ENCODE results near the gene CD177. TPM values are rescaled to one million over a fixed set of nuclear protein-coding genes. Genes with fewer than 3 reads are reported as not detected.
"Not testable (repeated sequence)": the region's sequence is repeated elsewhere in the genome, so short reads cannot be mapped to it uniquely, and the experiment has no call there.

Gene CD177
- total RNA-seq, 1 donor from 2014 or later = 1.2 TPM

DNA sequence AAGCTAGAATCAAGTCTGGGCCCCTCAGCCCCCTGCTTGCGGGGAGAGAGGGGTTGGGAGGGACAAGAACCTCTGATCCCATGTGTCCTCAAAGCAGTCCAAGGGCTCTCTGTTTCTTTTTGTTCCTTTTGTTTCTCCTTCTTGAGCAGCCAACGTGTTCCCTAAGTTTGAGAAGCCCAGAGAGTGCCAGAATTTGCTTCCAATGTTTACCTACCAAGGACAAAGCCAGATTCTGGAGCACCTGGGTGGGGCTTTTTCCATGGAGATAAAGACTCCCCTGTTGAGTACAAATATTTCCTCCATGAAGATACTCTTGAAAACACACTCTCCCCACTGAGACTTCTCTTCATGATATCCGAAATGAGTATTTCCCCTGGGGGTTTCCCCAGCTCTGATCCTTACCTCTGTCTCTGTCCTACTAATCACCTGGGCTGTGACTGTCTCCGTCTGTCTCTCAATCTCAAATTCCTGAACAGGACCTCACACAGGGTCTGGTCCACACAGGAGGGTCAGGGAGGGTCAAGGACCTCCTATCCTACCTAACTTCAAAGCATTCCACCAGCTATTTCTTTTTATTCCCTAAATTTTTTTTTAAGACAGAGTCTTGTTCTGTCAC, 27.4 kb downstream of the CD177 start:
- DNase-seq (ENCODE audit: low spot score) = no peak

DNA sequence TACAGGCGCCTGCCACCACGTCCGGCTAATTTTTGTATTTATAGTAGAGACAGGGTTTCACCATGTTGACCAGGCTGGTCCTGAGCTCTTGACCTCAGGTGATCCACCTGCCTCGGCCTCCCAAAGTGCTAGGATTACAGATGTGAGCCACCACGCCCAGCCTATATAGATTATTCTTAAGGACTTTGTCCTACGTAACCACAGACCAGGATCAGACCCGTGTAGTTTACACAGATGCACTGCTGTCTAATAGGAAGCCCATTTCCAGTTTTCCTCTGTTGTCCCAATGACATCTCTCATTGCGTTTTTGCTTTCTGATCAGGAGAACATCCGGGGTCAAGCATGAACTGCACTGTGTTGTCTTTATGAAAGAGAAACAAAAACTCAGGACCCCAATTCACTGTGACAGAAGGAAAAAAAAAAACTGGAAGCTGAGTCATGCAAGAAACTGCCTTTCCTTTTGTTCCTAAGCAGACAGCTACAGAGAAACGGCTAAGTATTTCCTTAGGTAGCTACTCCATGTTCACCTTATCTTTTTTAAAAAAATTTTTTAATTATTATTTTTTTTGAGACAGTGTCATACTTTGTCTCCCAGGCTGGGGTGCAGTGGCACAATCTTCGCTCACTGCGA, 29.2 kb downstream of the CD177 start:
- not testable (repeated sequence) for DNase-seq (ENCODE audit: low spot score)

DNA sequence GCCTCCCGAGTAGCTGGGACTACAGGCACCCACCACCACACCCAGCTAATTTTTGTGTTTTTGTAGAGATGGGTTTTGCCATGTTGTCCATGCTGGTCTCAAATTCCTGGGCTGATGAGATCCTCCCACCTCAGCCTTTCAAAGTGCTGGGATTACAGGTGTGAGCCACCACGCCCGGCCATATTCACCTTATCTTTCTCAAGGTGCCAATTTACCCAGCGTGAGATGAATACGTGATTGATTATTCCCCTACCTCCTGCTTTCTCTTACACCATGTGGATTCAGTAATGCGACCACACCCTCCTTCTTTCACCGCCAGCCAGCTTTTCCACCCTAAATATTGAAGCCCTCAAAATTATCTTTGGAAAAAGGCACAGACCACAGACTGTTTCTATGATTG, 29.8 kb downstream of the CD177 start:
- not testable (repeated sequence) for DNase-seq (ENCODE audit: low spot score)

DNA sequence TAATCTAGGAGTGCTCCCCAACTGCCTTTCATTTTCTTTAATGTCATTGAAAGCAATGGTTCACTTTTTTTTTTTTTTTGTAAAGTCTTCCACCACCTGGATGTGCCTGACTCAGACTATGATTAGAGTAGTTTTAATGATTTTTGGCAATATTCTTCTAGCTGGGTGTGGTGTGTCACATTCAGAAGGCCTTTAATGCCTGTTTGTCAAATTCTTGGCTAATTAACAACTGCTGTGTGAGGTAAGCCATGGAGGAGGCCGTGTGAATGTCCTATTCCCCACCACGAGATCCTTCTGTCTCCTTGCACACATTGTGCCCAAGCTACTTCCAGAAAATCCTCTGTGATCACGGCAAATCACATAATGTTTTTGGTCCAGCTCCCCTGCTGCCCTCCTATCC, 30.3 kb downstream of the CD177 start:
- not testable (repeated sequence) for DNase-seq (ENCODE audit: low spot score)

DNA sequence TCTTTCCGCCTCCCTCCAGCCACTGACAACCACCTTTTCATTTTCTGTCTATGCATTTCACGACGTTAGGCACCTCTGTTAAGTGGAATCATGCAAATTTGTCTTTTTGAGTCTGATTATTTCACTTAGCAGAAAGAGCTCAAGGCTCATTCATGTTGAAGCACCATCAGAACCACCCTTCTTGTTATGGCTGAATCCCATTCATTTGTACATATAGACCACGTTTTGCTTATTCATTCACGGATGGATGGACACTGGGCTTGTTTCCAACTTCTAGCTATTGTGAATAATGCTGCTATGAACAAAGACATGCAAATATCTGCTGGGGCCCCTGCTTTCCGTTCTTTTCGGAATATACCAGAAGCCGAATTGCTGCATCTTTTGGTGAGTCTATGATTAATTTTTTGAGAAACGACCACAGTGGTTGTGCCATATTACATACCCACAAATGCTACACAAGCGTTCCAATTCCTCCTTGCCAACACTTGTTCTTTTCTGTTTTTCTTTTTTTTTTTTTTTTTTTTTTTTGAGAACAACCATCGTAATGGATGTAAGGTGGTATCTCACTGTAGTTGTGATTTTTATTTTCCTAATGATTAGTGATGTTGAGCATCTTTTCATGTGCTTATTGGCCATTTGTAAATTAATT, 37.5 kb downstream of the CD177 start:
- not testable (repeated sequence) for DNase-seq (ENCODE audit: low spot score)

DNA sequence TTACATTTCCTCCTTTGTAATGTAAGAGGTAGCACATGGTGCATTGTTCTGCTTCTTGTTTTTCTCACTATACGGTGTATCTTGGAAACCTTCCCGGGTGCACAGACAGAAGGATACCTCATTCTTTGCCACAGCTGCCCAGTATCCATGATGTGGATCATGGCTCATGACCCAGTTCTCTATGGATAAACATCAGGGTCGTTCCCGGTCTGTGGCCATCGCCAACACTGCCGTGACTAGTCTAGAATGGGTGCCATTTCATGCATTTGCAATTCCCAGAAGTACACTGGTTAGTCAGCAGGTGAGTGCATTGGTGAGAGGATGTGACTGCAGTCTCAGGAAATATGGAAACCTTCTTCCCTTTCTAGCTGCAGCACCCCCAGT, 38.1 kb downstream of the CD177 start:
- not testable (repeated sequence) for DNase-seq (ENCODE audit: low spot score)

DNA sequence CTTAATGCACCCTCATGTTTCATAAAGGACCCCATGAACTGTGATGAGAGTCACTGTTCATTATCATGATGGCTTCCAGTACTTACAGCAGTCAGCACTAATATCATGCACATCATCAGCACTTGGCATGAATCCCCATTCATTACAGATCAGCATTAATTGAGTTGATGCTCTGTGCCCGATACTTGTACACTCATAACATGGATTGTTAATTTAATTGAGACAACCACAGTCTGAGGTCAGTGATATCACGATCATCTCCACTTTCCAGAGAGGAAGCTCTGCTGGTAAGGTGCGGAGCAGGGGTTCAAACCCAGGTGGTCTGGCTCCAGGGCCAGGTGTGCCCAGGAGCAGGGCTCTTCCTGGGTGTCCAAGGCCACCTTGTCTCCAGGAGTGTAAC, 40.0 kb downstream of the CD177 start:
- DNase-seq (ENCODE audit: low spot score) = not testable (repeated sequence)

DNA sequence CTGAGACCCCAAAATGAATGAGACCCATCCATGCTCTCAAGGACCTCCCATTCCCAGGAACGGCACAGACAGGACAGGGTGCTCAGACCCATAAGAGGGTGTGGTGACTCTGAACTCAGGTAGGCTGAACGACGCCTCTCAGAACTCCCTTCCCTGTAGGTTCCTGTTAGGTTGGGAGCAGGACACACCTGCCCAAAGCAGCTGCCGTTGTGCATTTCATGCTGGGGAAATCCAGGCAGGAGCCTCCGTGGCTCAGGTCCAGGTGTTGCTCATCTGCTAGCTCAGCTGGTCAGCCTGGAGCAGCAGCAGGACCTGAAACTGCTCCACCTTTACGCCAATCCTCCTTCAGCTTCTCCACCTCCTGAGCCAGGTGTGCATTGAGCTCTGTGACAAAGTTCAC, 42.1 kb downstream of the CD177 start:
- DNase-seq (ENCODE audit: low spot score) = no peak

DNA sequence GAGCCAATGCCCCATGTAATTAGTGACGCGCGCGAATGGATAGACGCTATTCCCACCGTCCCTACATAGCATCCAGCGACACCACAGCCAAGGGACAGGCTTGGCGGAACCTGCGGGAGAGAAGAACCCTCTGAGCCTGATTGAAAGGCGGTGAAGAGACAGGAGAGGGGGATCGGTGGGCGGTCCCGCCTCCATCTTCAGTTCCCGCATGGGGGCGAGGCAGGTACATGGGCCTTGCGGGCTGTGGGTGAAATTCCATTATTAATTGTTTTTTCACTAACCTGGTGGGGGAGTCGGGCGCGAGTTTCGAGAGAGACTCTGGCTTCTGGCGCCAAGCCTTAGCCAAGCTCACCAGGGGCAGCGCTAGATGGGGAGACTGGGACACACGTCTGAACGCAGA, 52.8 kb downstream of the CD177 start:
- DNase-seq (ENCODE audit: low spot score) = no peak

DNA sequence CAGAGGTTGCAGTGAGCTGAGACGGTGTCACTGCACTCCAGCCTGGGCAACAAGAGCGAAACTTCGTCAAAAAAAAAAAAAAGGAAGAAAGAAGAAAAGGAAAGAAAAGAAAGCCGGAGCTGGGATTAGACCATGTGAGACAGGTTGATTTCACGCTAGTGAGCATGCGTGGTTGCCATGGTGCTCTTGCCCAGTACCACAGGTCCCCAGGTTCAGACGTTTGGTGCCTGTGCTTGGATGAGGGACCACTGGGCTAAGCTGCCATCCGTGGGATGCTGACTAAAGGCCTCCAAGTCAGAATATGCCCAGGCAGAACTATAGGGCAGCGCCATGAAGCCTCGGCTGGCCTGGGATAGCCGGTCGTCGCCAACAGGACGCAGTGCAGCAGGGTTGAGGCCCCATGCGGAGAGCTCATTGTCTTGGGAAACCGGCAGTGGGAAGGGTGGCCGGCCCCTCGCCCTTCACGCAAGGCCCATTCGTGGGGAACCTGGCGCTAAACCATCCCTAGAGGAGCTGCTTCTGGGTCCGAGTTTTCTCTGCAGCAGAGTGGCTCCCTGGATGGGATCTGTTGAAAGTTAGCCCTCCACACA, 54.0 kb downstream of the CD177 start:
- no peak for DNase-seq (ENCODE audit: low spot score)

DNA sequence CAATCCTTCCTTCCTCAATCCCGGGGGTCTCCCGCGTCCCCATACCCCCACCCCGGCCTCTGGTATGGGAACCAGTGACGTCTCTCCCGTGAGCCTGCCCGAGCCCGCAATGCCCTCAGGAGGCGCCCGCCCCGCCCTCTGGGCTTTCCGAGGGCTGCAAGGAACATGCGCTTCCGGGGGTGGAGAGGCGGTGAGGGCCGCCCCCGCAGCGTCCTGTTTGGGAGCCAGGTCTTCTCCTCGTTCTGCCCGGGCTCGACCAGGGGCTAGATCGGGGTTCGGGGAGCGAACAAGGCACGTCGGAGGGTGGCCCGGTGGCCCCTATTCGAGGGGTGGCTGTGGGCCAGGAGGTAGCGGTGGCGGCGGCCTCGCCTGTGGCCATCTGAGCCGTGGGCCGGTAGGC, 54.6 kb downstream of the CD177 start:
- no peak for DNase-seq (ENCODE audit: low spot score)

DNA sequence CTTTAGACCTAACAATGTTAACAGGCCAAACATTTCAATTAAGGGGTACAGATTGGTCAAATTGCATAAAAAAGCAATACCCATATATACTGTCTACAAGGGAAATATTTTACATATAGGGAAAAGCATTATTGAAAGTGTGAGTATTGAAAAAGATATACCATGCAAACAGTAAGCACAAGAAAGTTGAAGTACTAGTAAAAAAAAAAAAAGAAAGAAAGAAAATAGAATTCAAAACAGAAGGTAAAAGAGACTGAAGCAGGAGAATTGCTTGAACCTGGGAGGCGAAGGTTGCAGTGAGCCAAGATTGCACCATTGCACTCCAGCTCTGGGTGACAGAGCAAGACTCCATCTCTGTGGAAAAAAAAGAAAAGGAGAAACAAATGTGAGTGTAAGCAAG, 55.9 kb downstream of the CD177 start:
- DNase-seq (ENCODE audit: low spot score) = no peak

DNA sequence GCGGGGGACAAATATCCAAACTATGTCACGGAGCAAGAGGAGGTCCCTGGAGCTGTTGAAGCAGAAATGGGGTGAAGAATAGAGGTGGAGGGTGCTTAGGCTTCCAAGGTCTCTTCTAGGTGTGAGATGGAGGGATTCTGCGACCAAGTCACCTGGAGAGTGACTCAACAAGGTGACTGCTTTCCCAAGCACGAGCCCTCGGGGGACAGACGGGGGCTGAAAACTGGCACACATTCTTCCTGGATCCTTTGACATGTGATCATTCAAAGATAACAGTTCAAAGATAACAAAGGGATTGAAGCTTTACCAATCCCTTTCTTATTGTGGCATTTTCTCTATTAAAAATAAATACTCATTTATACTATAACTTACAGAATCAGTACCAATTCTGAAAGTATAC, 59.0 kb downstream of the CD177 start:
- no peak for DNase-seq (ENCODE audit: low spot score)

Other genes with a start within 250 kb of the CD177 start
- 18.8 TPM for gene PSG5, start 167.2 kb upstream of the CD177 start, total RNA-seq (ENCODE audit: insufficient read depth, low replicate concordance)
- 17.8 TPM for gene PSG4, start 148.0 kb upstream of the CD177 start, total RNA-seq (ENCODE audit: insufficient read depth, low replicate concordance)
- gene PSG9, start 84.2 kb upstream of the CD177 start, total RNA-seq (ENCODE audit: insufficient read depth, low replicate concordance) = 1.7 TPM
- not detected for gene TEX101, start 61.2 kb downstream of the CD177 start, total RNA-seq (ENCODE audit: insufficient read depth, low replicate concordance)
- 13.0 TPM for gene LYPD3, start 111.9 kb downstream of the CD177 start, total RNA-seq (ENCODE audit: insufficient read depth, low replicate concordance)
- 7.0 TPM for gene PHLDB3, start 151.1 kb downstream of the CD177 start, total RNA-seq (ENCODE audit: insufficient read depth, low replicate concordance)
- 33.7 TPM for gene ETHE1, start 173.5 kb downstream of the CD177 start, total RNA-seq (ENCODE audit: insufficient read depth, low replicate concordance)
- gene ZNF575, start 179.5 kb downstream of the CD177 start, total RNA-seq (ENCODE audit: insufficient read depth, low replicate concordance) = 0.24 TPM
- 6.0 TPM for gene XRCC1, start 221.8 kb downstream of the CD177 start, total RNA-seq (ENCODE audit: insufficient read depth, low replicate concordance)
- gene PINLYP, start 222.1 kb downstream of the CD177 start, total RNA-seq (ENCODE audit: insufficient read depth, low replicate concordance) = 17.3 TPM
- gene IRGQ, start 242.4 kb downstream of the CD177 start, total RNA-seq (ENCODE audit: insufficient read depth, low replicate concordance) = 17.6 TPM
- 15.9 TPM for gene ZNF576, start 242.9 kb downstream of the CD177 start, total RNA-seq (ENCODE audit: insufficient read depth, low replicate concordance)

All from umbilical cord (tissue), 2 donors.